Measurements from ENCODE around the gene RELL1.

DNA sequence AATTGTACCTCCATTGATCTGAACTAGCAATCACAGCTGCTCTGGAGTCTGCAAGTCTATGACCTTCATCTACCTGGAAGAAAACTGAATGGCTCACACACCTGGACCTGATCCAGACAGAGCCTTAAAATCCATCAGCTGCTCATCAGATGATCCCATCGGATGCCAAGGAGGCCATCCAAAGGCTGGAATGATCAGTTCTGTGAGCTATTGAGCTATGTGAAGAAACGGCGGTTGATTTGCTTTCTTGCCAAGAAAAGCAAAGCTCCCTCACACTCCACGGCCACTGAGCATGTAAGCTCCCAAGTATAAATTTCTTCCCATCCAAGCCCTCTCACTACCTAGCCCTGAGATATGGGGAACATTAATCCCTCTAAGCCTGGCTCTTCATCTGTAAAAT lies 63.1 kb downstream of the RELL1 start:
- TF ChIP-seq CTCF (IDR thresholded peaks at IDR 0.05; ENCODE audit: insufficient read depth, low read depth, low read length) = no peak
- no peak for TF ChIP-seq EZH2 (IDR thresholded peaks at IDR 0.05; ENCODE audit: insufficient read depth, low read length)
